CD4-positive, alpha-beta T cell treated with Interleukin-1 beta for 1 hour (primary cell): Measurements from ENCODE around the gene FOXC2.

Experiments used
- DNase-seq, 2 donors: peaks; one replicate each; pipeline ENCODE4 v3.0.0-alpha.2; 2020 to 2022

Gene FOXC2

GRCh38 chr16:86533767-86534351, 32.8 kb upstream of the FOXC2 start:
- no peak for DNase-seq

GRCh38 chr16:86534779-86535615, 31.6 kb upstream of the FOXC2 start:
- no peak for DNase-seq

GRCh38 chr16:86536621-86537020, 30.0 kb upstream of the FOXC2 start:
- DNase-seq, result no peak

- no peak for DNase-seq
Observed at GRCh38 chr16:86537486-86537885, 29.1 kb upstream of the FOXC2 start.

- DNase-seq, result no peak
Observed at GRCh38 chr16:86538196-86538780, 28.3 kb upstream of the FOXC2 start.

- DNase-seq, result no peak
Observed at GRCh38 chr16:86540894-86541293, 25.7 kb upstream of the FOXC2 start.

- DNase-seq, result no peak
Observed at GRCh38 chr16:86541560-86541959, 25.1 kb upstream of the FOXC2 start.

GRCh38 chr16:86542756-86543750, 23.6 kb upstream of the FOXC2 start:
- DNase-seq, result no peak

- no peak for DNase-seq
Observed at GRCh38 chr16:86545481-86545880, 21.1 kb upstream of the FOXC2 start.

- no peak for DNase-seq
Observed at GRCh38 chr16:86545954-86546637, 20.5 kb upstream of the FOXC2 start.

GRCh38 chr16:86546638-86547013, 20.0 kb upstream of the FOXC2 start:
- DNase-seq, result no peak

GRCh38 chr16:86547286-86547685, 19.3 kb upstream of the FOXC2 start:
- DNase-seq, result no peak

GRCh38 chr16:86549076-86549892, 17.3 kb upstream of the FOXC2 start:
- no peak for DNase-seq

GRCh38 chr16:86549893-86550190, 16.8 kb upstream of the FOXC2 start:
- DNase-seq, result no peak

GRCh38 chr16:86550281-86550680, 16.3 kb upstream of the FOXC2 start:
- no peak for DNase-seq

GRCh38 chr16:86553356-86553755, 13.3 kb upstream of the FOXC2 start:
- DNase-seq, result no peak

GRCh38 chr16:86554599-86554916, 12.1 kb upstream of the FOXC2 start:
- no peak for DNase-seq

GRCh38 chr16:86554917-86555703, 11.5 kb upstream of the FOXC2 start, which contains the start of gene MTHFSD:
TSS of gene MTHFSD (minus strand) at chr16:86555235. CDS start at chr16:86555184, 51 bp downstream.
- DNase-seq, result peak; percentile 94 to 96

GRCh38 chr16:86555704-86556075, 10.9 kb upstream of the FOXC2 start:
- no peak for DNase-seq

GRCh38 chr16:86556576-86556975, 10.1 kb upstream of the FOXC2 start:
- no peak for DNase-seq

- DNase-seq, result no peak
Observed at GRCh38 chr16:86557587-86557986, 9.0 kb upstream of the FOXC2 start.
